ENCODE results near the gene GDF9. TPM values are rescaled to one million over a fixed set of nuclear protein-coding genes. Genes with fewer than 3 reads are reported as not detected.

GDF9 gene
- total RNA-seq, 1 experiment from 2014 or later: 0.42 TPM

GRCh38 chr5:132850066-132850465 is 16.2 kb downstream of the GDF9 start (continued):
- TF ChIP-seq, protein P1, sequence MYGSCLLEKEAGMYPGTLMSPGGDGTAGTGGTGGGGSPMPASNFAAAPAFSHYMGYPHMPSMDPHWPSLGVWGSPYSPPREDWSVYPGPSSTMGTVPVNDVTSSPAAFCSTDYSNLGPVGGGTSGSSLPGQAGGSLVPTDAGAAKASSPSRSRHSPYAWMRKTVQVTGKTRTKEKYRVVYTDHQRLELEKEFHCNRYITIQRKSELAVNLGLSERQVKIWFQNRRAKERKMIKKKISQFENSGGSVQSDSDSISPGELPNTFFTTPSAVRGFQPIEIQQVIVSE (CRISPR knock-in tag; IDR thresholded peaks at IDR 0.05; ENCODE audit: borderline replicate concordance): no peak
- no peak for TF ChIP-seq RELA (CRISPR knock-in tag; IDR thresholded peaks at IDR 0.05; ENCODE audit: borderline replicate concordance)
- no peak for TF ChIP-seq SMAD3 (CRISPR knock-in tag; IDR thresholded peaks at IDR 0.05; ENCODE audit: borderline replicate concordance)
- no peak for TF ChIP-seq IRF2 (CRISPR knock-in tag; IDR thresholded peaks at IDR 0.05; ENCODE audit: borderline replicate concordance, low read depth)
- no peak for TF ChIP-seq ZBTB21 (CRISPR knock-in tag; IDR thresholded peaks at IDR 0.05; ENCODE audit: borderline replicate concordance)
- TF ChIP-seq, protein P2, sequence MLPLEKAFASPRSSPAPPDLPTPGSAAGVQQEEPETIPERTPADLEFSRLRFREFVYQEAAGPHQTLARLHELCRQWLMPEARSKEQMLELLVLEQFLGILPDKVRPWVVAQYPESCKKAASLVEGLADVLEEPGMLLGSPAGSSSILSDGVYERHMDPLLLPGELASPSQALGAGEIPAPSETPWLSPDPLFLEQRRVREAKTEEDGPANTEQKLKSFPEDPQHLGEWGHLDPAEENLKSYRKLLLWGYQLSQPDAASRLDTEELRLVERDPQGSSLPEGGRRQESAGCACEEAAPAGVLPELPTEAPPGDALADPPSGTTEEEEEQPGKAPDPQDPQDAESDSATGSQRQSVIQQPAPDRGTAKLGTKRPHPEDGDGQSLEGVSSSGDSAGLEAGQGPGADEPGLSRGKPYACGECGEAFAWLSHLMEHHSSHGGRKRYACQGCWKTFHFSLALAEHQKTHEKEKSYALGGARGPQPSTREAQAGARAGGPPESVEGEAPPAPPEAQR (CRISPR knock-in tag; IDR thresholded peaks at IDR 0.05): no peak
- no peak for TF ChIP-seq HMGA2 (CRISPR knock-in tag; IDR thresholded peaks at IDR 0.05)
- no peak for TF ChIP-seq ZNF138 (CRISPR knock-in tag; conservative IDR thresholded peaks at IDR 0.05)
- no peak for TF ChIP-seq SMAD4 (CRISPR knock-in tag; IDR thresholded peaks at IDR 0.05)

- Mint-ChIP-seq H3K4me1 (peaks cover 3% of the 10 kb centered on the region), H3K36me3 (no peaks in the 10 kb centered on the region), H3K27ac (no peak overlapping the region), H3K4me3 (no peak overlapping the region), H3K27me3 (ENCODE audit: low read depth) (no peaks in the 10 kb centered on the region), H3K9me3 (no peaks in the 10 kb centered on the region)
- TF ChIP-seq NR2C2 (CRISPR knock-in tag; IDR thresholded peaks at IDR 0.05): no peak
- TF ChIP-seq GABPB1 (CRISPR knock-in tag; IDR thresholded peaks at IDR 0.05): peak; percentile 94
- no peak for ATAC-seq
- ChIA-PET CTCF (no interaction called here), POLR2A (no interaction called here)
- DNase-seq (ENCODE audit: low spot score): no peak
These were observed 16.9 kb downstream of the GDF9 start for GRCh38 chr5:132849347-132849746.

- no peaks in the 10 kb centered on the region for H3K9me3 Mint-ChIP-seq
- DNase-seq (ENCODE audit: low spot score): no peak
- ChIA-PET POLR2A (no interaction called here), CTCF (no interaction called here)
- H3K4me1 Mint-ChIP-seq: no peaks in the 10 kb centered on the region
- no peaks in the 10 kb centered on the region for H3K27me3 Mint-ChIP-seq (ENCODE audit: low read depth)
- no peaks in the 10 kb centered on the region for H3K36me3 Mint-ChIP-seq
- ATAC-seq: no peak
- no peak overlapping the region for H3K4me3 Mint-ChIP-seq
- TF ChIP-seq ZNF232 (CRISPR knock-in tag; IDR thresholded peaks at IDR 0.05): no peak
- no peak for TF ChIP-seq ETV6 (CRISPR knock-in tag; IDR thresholded peaks at IDR 0.05)
- TF ChIP-seq GTF2I (CRISPR knock-in tag; conservative IDR thresholded peaks at IDR 0.05): no peak
- TF ChIP-seq, protein P3, sequence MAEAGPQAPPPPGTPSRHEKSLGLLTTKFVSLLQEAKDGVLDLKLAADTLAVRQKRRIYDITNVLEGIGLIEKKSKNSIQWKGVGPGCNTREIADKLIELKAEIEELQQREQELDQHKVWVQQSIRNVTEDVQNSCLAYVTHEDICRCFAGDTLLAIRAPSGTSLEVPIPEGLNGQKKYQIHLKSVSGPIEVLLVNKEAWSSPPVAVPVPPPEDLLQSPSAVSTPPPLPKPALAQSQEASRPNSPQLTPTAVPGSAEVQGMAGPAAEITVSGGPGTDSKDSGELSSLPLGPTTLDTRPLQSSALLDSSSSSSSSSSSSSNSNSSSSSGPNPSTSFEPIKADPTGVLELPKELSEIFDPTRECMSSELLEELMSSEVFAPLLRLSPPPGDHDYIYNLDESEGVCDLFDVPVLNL (CRISPR knock-in tag; IDR thresholded peaks at IDR 0.05; ENCODE audit: borderline replicate concordance, low read depth): no peak
- TF ChIP-seq ELF4 (CRISPR knock-in tag; IDR thresholded peaks at IDR 0.05; ENCODE audit: low read depth): no peak
- no peak for TF ChIP-seq SMAD3 (CRISPR knock-in tag; IDR thresholded peaks at IDR 0.05; ENCODE audit: borderline replicate concordance)
- no peak for TF ChIP-seq TCF7 (CRISPR knock-in tag; IDR thresholded peaks at IDR 0.05; ENCODE audit: low read depth)
- no peak overlapping the region for H3K27ac Mint-ChIP-seq
These were observed 18.0 kb downstream of the GDF9 start for GRCh38 chr5:132848270-132848669.

GRCh38 chr5:132841305-132841704 is 25.0 kb downstream of the GDF9 start:
- no peak overlapping the region for H3K27ac Mint-ChIP-seq
- ATAC-seq: no peak
- CTCF ChIA-PET: interaction anchor here (0.7 to 0.8 kb wide), 2 partner anchors 21 to 23 kb away, joined by 3 to 7 read pairs; no protein-coding TSS in a partner anchor
- DNase-seq (ENCODE audit: low spot score): no peak
- POLR2A ChIA-PET: no interaction called here
- H3K27me3 Mint-ChIP-seq (ENCODE audit: low read depth): no peaks in the 10 kb centered on the region
- H3K9me3 Mint-ChIP-seq: no peaks in the 10 kb centered on the region
- H3K4me1 Mint-ChIP-seq: no peaks in the 10 kb centered on the region
- H3K4me3 Mint-ChIP-seq: no peak overlapping the region
- H3K36me3 Mint-ChIP-seq: no peaks in the 10 kb centered on the region
- TF ChIP-seq, protein P4, sequence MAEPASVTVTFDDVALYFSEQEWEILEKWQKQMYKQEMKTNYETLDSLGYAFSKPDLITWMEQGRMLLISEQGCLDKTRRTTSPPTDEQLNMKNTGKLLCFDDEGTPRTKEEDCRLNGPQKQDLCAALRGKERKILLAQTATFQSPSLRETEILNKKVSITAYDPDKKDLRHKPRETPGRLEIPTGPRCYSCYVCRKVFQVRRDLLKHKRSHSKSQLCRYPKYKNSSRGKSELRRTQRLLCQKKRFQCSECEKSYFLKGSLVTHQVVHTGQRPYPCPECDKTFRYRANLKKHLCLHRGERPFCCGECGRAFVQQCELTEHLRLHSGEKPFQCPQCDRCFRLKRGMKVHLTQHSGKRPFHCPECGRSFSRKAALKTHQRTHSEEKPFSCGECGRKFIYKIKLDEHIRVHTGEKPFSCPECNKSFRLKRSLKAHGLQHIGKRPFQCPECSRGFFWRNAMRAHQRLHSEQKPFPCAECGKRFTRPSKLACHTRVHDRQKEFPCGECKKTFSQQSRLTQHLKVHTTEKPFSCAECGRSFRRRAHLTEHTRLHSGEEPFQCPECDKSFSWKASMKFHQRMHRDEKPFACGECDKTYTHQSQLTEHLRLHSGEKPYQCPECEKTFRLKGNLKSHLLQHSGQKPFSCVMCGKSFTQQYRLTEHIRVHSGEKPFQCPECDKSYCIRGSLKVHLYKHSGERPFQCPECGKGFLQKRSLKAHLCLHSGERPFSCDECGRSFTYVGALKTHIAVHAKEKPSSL (CRISPR knock-in tag; conservative IDR thresholded peaks at IDR 0.05): no peak
- no peak for TF ChIP-seq ZBTB21 (CRISPR knock-in tag; IDR thresholded peaks at IDR 0.05; ENCODE audit: borderline replicate concordance)
- TF ChIP-seq, protein P5, sequence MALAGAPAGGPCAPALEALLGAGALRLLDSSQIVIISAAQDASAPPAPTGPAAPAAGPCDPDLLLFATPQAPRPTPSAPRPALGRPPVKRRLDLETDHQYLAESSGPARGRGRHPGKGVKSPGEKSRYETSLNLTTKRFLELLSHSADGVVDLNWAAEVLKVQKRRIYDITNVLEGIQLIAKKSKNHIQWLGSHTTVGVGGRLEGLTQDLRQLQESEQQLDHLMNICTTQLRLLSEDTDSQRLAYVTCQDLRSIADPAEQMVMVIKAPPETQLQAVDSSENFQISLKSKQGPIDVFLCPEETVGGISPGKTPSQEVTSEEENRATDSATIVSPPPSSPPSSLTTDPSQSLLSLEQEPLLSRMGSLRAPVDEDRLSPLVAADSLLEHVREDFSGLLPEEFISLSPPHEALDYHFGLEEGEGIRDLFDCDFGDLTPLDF (CRISPR knock-in tag; IDR thresholded peaks at IDR 0.05): no peak
- no peak for TF ChIP-seq ZNF281 (CRISPR knock-in tag; IDR thresholded peaks at IDR 0.05)
- no peak for TF ChIP-seq TCF7 (CRISPR knock-in tag; IDR thresholded peaks at IDR 0.05; ENCODE audit: low read depth)
- TF ChIP-seq TEAD4 (CRISPR knock-in tag; IDR thresholded peaks at IDR 0.05): no peak
